HG03378 (cell line): ENCODE measurements around the gene NAA40.

Source experiments
- ATAC-seq: cut with Tn5 transposase; IDR thresholded peaks from one replicate; pipeline ENCODE4 v1.9.1; 2021; ENCODE audit warnings: mild to moderate bottlenecking, moderate library complexity; ENCODE audit not compliant: unreplicated experiment

NAA40 gene

GRCh38 chr11:63985812-63986155 is 47.0 kb downstream of the NAA40 start:
- ATAC-seq = no peak

- ATAC-seq = peak; percentile 70
These were observed 47.5 kb downstream of the NAA40 start, which contains the start of gene OTUB1 for GRCh38 chr11:63986156-63986931. Gene OTUB1, plus strand, starts transcription at chr11:63986438. Its CDS starts 19 bp downstream, at chr11:63986457.

GRCh38 chr11:63986932-63987513 is 48.2 kb downstream of the NAA40 start:
- ATAC-seq = no peak

- no peak for ATAC-seq
These were observed 52.8 kb downstream of the NAA40 start for GRCh38 chr11:63991558-63991957.

- no peak for ATAC-seq
These were observed 54.3 kb downstream of the NAA40 start for GRCh38 chr11:63993100-63993499.

- no peak for ATAC-seq
These were observed 55.2 kb downstream of the NAA40 start for GRCh38 chr11:63993993-63994392.

- ATAC-seq = no peak
These were observed 57.7 kb downstream of the NAA40 start for GRCh38 chr11:63996512-63996911.

- ATAC-seq = no peak
These were observed 58.4 kb downstream of the NAA40 start for GRCh38 chr11:63997104-63997700.

- no peak for ATAC-seq
These were observed 59.1 kb downstream of the NAA40 start for GRCh38 chr11:63997801-63998337.

GRCh38 chr11:63998558-63999348 is 60.0 kb downstream of the NAA40 start:
- no peak for ATAC-seq

- ATAC-seq = no peak
These were observed 60.7 kb downstream of the NAA40 start for GRCh38 chr11:63999349-64000025.

- ATAC-seq = no peak
These were observed 61.4 kb downstream of the NAA40 start for GRCh38 chr11:64000026-64000739.

- no peak for ATAC-seq
These were observed 62.1 kb downstream of the NAA40 start for GRCh38 chr11:64000740-64001483.

GRCh38 chr11:64001484-64002420 is 63.0 kb downstream of the NAA40 start:
- ATAC-seq = no peak

GRCh38 chr11:64003807-64004589 is 65.2 kb downstream of the NAA40 start:
- ATAC-seq = no peak

GRCh38 chr11:64004590-64004984 is 65.8 kb downstream of the NAA40 start:
- ATAC-seq = no peak

GRCh38 chr11:64005691-64006090 is 66.9 kb downstream of the NAA40 start:
- no peak for ATAC-seq
